Neural cell (in vitro differentiated cells): Measurements from ENCODE around the gene STAU1. TPM values are rescaled to one million over a fixed set of nuclear protein-coding genes. Genes with fewer than 3 reads are reported as not detected.

ENCODE experiments used
- H2AFZ ChIP-seq: fragments of 200-600, 300-800 bp; sonication (generic), shearing (Covaris generic); 2 replicates; pipeline ENCODE4 v1.6.0; 2014; ENCODE audit warnings: low read depth, mild to moderate bottlenecking, antibody characterized with exemption, low read length, moderate library complexity
- H3F3A ChIP-seq: fragments of 200-600 bp; shearing (Covaris generic); 2 replicates; pipeline ENCODE4 v1.6.1; 2016; ENCODE audit warnings: mild to moderate bottlenecking, moderate library complexity, mixed read lengths, antibody characterized with exemption, low read length; ENCODE audit not compliant: insufficient read depth, poor library complexity, severe bottlenecking
- H3K27ac ChIP-seq: fragments of 200-600, 300-800 bp; sonication (generic), shearing (Covaris generic); 2 replicates; pipeline ENCODE4 v1.5.1; 2014; ENCODE audit warnings: mild to moderate bottlenecking, low read length, moderate library complexity
- H3K27me3 ChIP-seq: fragments of 300-800, 200-600 bp; sonication (generic), shearing (Covaris generic); 2 replicates; pipeline ENCODE4 v1.6.0; 2014; ENCODE audit warnings: mild to moderate bottlenecking, low read depth, low read length, moderate library complexity; ENCODE audit not compliant: insufficient read depth
- H3K36me3 ChIP-seq: fragments of 300-800, 200-600 bp; sonication (generic), shearing (Covaris generic); 2 replicates; pipeline ENCODE4 v1.5.1; 2014; ENCODE audit warnings: mild to moderate bottlenecking, antibody characterized with exemption, low read length, moderate library complexity; ENCODE audit not compliant: insufficient read depth
- H3K4me2 ChIP-seq: fragments of 300-800, 200-600 bp; sonication (generic), shearing (Covaris generic); 2 replicates; pipeline ENCODE4 v1.6.0; 2014; ENCODE audit warnings: mild to moderate bottlenecking, low read length
- H3K4me3 ChIP-seq: fragments of 300-800, 200-600 bp; sonication (generic), shearing (Covaris generic); 2 replicates; pipeline ENCODE4 v1.5.1; 2014; ENCODE audit warnings: mild to moderate bottlenecking, low read length, moderate library complexity
- H3K79me2 ChIP-seq: fragments of 200-600 bp; shearing (Covaris generic); replicated peaks from 2 replicates; pipeline ENCODE4 v1.6.0; 2014; ENCODE audit warnings: mild to moderate bottlenecking, low read length, moderate library complexity; ENCODE audit not compliant: insufficient read depth
- H3K9ac ChIP-seq: fragments of 300-800, 200-600 bp; sonication (generic), shearing (Covaris generic); 2 replicates; pipeline ENCODE4 v1.6.1; 2016; ENCODE audit warnings: mild to moderate bottlenecking, low read length, mixed read lengths
- H3K9me2 ChIP-seq: fragments of 200-600 bp; shearing (Covaris generic); 2 replicates; pipeline ENCODE4 v1.6.1; 2016; ENCODE audit warnings: mild to moderate bottlenecking, low read length, mixed read lengths; ENCODE audit not compliant: insufficient read depth
- H3K9me3 ChIP-seq: fragments of 200-600, 300-800 bp; sonication (generic), shearing (Covaris generic); 2 replicates; pipeline ENCODE4 v1.6.1; 2016; ENCODE audit warnings: mild to moderate bottlenecking, mixed run types, low read length, moderate library complexity, mixed read lengths
- H4K20me1 ChIP-seq: fragments of 200-600 bp; shearing (Covaris generic); 2 replicates; pipeline ENCODE4 v1.6.1; 2016; ENCODE audit warnings: mild to moderate bottlenecking, mixed run types; ENCODE audit not compliant: insufficient read depth
- CTCF ChIP-seq: fragments of 450-650 bp; IDR thresholded peaks from 2 replicates; pipeline ENCODE4 v1.5.1; 2014; ENCODE audit warnings: antibody characterized with exemption, mild to moderate bottlenecking, moderate library complexity; ENCODE audit not compliant: poor library complexity, severe bottlenecking
- EP300 ChIP-seq: fragments of 450-650 bp; conservative IDR thresholded peaks from 2 replicates; pipeline ENCODE4 v1.6.1; 2014; ENCODE audit warnings: antibody characterized with exemption, mild to moderate bottlenecking, moderate library complexity; ENCODE audit not compliant: poor library complexity, severe bottlenecking
- EZH2 ChIP-seq: fragments of 200-600, 300-800 bp; shearing (Covaris generic), sonication (generic); IDR thresholded peaks from 2 replicates; pipeline ENCODE4 v1.6.1; 2014; ENCODE audit warnings: antibody characterized with exemption, low read length, borderline replicate concordance, mild to moderate bottlenecking; ENCODE audit not compliant: insufficient read depth, poor library complexity, severe bottlenecking
- MXI1 ChIP-seq: fragments of 450-650 bp; conservative IDR thresholded peaks from 2 replicates; pipeline ENCODE4 v1.6.1; 2014; ENCODE audit warnings: antibody characterized with exemption, mild to moderate bottlenecking; ENCODE audit not compliant: poor library complexity, severe bottlenecking
- POLR2AphosphoS5 ChIP-seq: IDR thresholded peaks from 2 replicates; pipeline ENCODE4 v1.6.1; 2012
- RAD21 ChIP-seq: fragments of 450-650 bp; conservative IDR thresholded peaks from 2 replicates; pipeline ENCODE4 v1.6.1; 2014; ENCODE audit warnings: antibody characterized with exemption, mild to moderate bottlenecking, moderate library complexity
- REST ChIP-seq: IDR thresholded peaks from 2 replicates; pipeline ENCODE4 v1.6.1; 2012; ENCODE audit warnings: borderline replicate concordance
- SMC3 ChIP-seq: fragments of 450-650 bp; conservative IDR thresholded peaks from 2 replicates; pipeline ENCODE4 v1.6.1; 2014; ENCODE audit warnings: antibody characterized with exemption, mild to moderate bottlenecking, moderate library complexity; ENCODE audit not compliant: poor library complexity
- TAF1 ChIP-seq: IDR thresholded peaks from 2 replicates; pipeline ENCODE4 v1.6.1; 2012; ENCODE audit warnings: low read depth
- polyA plus RNA-seq: library from polyadenylated mRNA; depleted of rRNA; stranded (reverse); fragments of >200 nt; gene quantifications from 2 replicates; pipeline ENCODE4 v1.2.3, GENCODE V29; 2014

The STAU1 gene
- polyA plus RNA-seq, 1 donor from 2014 or later: 43.1 TPM

- no peak overlapping the region for H3K4me3 ChIP-seq
- H4K20me1 ChIP-seq: no peaks in the 10 kb centered on the region
- no peaks in the 10 kb centered on the region for H3K36me3 ChIP-seq
- peaks cover 3% of the 10 kb centered on the region for H3K79me2 ChIP-seq
- no peaks in the 10 kb centered on the region for H3K9me2 ChIP-seq
- H3K9me3 ChIP-seq: no peaks in the 10 kb centered on the region
- TF ChIP-seq SMC3 (no peak), REST (no peak), EZH2 (no peak), POLR2AphosphoS5 (no peak), TAF1 (no peak), CTCF (no peak), RAD21 (no peak), EP300 (no peak), MXI1 (no peak)
- H3K9ac ChIP-seq: no peak overlapping the region
- H2AFZ ChIP-seq: no peak overlapping the region
- no peaks in the 10 kb centered on the region for H3F3A ChIP-seq
- H3K4me2 ChIP-seq: no peak overlapping the region
- no peaks in the 10 kb centered on the region for H3K27me3 ChIP-seq
- H3K27ac ChIP-seq: no peak overlapping the region
Measured at GRCh38 chr20:49161428-49162152, 26.5 kb downstream of the STAU1 start.

GRCh38 chr20:49160057-49160929 is 27.8 kb downstream of the STAU1 start:
- H3K36me3 ChIP-seq: no peaks in the 10 kb centered on the region
- peaks cover 3% of the 10 kb centered on the region for H3K79me2 ChIP-seq
- H3K4me3 ChIP-seq: no peak overlapping the region
- H3K9ac ChIP-seq: no peak overlapping the region
- H3K9me3 ChIP-seq: no peaks in the 10 kb centered on the region
- H4K20me1 ChIP-seq: no peaks in the 10 kb centered on the region
- no peaks in the 10 kb centered on the region for H3F3A ChIP-seq
- H3K4me2 ChIP-seq: no peak overlapping the region
- H3K27ac ChIP-seq: no peak overlapping the region
- no peak for TF ChIP-seq TAF1
- no peak for TF ChIP-seq REST
- TF ChIP-seq SMC3: no peak
- TF ChIP-seq POLR2AphosphoS5: no peak
- no peak for TF ChIP-seq MXI1
- no peaks in the 10 kb centered on the region for H3K9me2 ChIP-seq
- no peak overlapping the region for H2AFZ ChIP-seq
- no peaks in the 10 kb centered on the region for H3K27me3 ChIP-seq
